ENCODE measurements around the gene GRIN2A.

Gene GRIN2A

GRCh38 chr16:10182222-10183053, at the start of gene GRIN2A:
Gene GRIN2A (minus strand): TSS chr16:10182428. CDS start chr16:10180411, 2,017 bp downstream.
- DNase-seq (ENCODE audit: low read depth in 2 of 2), result no peak

- no peak for DNase-seq (ENCODE audit: low read depth in 2 of 2)
These were observed 49.3 kb upstream of the GRIN2A start for GRCh38 chr16:10231563-10231962.

GRCh38 chr16:10228779-10229178, 46.6 kb upstream of the GRIN2A start:
- DNase-seq (ENCODE audit: low read depth in 2 of 2), result no peak

DNA sequence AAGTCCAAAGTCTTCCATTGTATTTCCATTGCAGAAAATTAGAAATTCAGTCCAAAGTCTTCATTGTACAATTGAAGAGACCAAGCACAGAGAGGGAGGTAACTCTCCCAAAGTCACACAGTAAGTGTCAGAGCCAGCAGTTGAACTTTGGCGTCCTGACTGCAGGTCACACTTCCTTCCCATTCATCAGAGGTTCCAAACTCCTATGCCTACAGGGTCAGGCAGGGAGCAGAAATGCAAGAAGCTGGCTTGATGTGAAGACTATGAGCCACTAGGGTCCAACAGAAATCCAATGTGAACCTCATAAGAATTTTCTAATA, 44.7 kb upstream of the GRIN2A start:
- DNase-seq (ENCODE audit: low read depth in 2 of 2), result no peak

DNA sequence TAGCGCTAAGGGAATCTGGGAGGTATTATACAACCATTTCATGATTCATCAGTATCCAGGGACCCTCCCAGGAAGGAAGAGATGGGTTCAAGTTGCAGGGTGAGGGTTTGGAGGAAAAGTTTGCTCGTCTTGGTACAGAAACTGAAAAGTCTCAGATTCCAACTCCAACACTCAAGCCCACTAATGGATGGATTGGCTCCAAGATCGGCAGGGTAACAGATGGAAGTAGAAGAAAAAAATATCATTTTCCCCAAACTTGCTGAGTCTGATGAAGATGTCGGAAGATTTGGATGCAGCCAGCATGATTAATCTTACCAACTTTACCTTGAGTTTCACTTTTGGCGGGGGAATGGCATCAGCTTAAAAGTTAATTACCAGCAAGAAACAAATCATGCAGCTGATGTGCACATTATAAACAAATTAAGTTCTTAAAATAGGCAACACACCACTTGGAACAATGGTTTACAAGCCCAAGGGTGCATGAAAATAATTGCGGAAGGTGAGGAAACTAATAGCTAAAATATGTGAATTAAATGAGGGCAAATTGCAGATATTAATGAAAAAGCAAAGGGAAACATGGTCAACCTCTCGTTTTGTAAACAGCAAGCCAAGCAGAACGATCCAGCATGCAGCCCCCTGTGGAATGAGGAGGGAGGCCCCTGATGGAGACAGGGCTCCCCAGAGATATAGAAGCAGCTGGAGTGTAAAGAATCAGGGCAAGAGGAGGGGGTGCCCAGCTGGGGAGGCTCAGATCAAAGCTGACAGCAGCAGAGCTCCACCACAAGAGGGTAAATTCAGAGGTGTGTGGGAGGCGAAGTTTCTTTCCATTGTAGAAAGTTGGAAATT, 44.1 kb upstream of the GRIN2A start:
- DNase-seq (ENCODE audit: low read depth in 2 of 2), result no peak

DNA sequence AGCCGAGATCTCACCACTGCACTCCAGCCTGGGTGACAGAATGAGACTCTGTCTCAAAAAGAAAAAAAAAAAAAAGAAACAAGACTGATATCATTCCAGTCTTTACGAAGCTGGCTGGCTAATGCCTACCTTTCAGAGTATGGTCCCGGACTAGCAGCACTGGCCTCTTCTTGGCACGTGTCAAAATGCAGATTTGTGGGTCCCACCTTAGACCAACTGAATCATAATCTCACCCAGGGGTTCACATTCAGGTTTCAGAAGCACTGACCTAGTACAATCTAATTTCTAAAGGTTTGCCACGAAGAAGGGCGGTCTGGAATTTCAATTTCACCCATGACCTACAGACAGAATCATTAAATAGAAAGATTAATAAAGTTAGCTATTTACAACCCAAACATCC, 43.4 kb upstream of the GRIN2A start:
- no peak for DNase-seq (ENCODE audit: low read depth in 2 of 2)

GRCh38 chr16:10224850-10225249, 42.6 kb upstream of the GRIN2A start:
- DNase-seq (ENCODE audit: low read depth in 2 of 2), result no peak

DNA sequence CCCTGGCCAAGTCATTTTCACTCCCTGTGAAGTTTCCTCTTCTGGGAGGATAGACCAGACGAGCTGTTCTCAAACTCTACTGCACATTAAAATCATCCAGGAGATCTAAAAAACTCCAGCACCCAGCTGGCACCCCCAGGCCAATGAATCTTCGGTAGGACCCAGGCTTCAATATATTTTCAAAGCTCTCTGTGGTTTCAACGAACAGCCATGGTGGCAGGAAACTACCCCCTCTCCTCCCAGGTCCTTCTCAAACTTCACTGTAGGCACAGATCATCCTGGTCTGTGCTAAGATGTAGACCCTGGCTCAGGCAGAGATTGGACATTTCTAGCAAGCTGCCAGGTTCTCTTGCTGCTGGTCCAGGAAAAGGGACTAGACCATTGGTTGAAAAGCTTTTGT, 38.7 kb upstream of the GRIN2A start:
- no peak for DNase-seq (ENCODE audit: low read depth in 2 of 2)

DNA sequence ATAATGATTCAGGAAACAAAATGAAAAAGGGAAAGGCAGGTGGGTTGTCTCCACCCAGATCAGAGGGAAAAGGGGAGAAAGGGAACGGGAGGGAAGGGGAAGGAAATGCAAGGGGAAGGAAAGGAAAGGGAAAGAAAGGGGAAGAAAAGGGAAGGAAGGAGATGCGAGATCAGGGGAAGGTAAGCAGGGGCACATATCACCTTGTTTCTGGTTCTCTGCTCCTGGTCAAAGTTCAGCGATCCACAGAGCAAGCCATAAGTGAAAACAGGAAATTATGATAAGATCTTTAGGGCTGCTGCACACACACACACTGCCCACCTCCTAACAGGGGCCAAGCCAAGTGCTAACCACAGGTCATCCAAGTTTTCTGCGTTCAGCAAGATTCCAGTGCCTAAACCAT, 37.5 kb upstream of the GRIN2A start:
- no peak for DNase-seq (ENCODE audit: low read depth in 2 of 2)

- DNase-seq (ENCODE audit: low read depth in 2 of 2), result no peak
These were observed 36.4 kb upstream of the GRIN2A start for GRCh38 chr16:10218490-10219206.

DNA sequence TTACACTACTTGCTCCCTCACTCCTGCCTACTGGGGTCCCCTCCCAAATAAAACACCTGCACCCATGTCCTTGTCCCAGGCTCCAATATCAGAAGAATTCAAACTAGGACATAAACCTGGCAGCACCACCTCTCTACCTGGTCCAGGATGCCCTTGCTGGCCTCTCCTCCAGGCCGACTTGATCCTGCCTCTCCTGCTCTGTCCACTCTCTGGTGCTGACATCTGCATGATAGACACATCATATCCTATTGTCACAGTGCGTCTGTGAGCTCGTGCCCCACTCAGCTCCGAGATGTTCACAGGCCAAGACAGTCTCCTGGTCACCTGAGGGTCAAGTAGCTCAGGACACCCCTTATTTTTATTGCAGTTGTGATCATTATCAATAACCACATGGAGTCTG, 31.5 kb upstream of the GRIN2A start:
- no peak for DNase-seq (ENCODE audit: low read depth in 2 of 2)

GRCh38 chr16:10210944-10211343, 28.7 kb upstream of the GRIN2A start:
- no peak for DNase-seq (ENCODE audit: low read depth in 2 of 2)

DNA sequence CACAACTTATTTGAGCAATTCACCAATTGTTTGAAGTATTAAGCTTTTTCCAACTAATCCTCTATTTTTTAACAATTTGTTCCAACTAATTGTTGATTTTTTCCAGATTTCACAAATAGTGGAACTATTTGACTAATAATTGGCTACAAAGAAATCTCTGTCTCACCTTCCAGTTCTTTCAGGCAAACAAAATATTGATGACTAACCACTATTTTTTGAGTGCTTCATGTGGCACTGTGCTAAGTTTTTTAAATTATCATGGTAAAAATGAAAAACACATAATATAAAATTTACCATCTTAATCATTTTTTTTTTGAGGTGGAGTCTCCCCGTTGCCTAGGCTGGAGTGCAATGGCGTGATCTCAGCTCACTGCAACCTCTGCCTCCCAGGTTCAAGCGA, 24.6 kb upstream of the GRIN2A start:
- DNase-seq (ENCODE audit: low read depth in 2 of 2), result no peak

DNA sequence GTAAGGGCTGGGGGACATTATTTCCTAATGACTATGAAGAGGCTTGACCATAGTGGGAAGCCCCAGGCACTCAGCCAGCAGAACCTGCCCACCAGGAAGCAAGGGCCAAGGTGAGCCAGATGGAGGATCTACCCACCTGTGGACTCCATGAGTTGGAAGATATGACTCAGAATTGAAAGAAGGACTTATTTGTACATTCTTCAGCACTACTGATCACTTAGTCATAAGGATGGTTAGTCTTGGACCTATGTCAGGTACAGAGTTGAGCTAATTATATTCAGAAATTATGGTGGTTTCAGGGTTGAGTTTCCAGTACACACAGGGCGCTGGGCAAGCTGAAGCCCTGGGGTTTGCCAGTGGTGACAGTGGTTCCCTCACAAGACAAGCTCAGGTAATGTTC, 24.0 kb upstream of the GRIN2A start:
- DNase-seq (ENCODE audit: low read depth in 2 of 2), result no peak

- DNase-seq (ENCODE audit: low read depth in 2 of 2), result no peak
These were observed 23.5 kb upstream of the GRIN2A start for GRCh38 chr16:10205688-10206087.

DNA sequence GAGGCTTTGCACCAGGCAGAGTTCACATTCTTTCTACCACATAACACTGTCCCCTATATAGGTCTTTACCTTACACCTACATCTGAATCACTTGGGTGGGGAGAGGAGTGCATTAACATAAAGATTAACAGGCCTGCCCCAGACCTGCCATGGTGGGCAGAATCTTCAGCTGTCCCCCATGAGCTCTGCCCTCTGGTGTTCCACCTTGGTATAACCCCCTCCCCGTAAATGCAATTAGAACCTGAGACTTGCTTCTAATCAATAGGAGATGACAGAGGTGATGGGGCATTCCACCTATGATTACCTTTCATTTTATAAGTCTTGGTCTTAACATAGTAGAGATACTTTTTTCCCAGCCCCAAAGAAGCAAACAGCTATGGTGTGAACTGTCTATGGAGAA, 20.4 kb upstream of the GRIN2A start:
- DNase-seq (ENCODE audit: low read depth in 2 of 2), result no peak

DNA sequence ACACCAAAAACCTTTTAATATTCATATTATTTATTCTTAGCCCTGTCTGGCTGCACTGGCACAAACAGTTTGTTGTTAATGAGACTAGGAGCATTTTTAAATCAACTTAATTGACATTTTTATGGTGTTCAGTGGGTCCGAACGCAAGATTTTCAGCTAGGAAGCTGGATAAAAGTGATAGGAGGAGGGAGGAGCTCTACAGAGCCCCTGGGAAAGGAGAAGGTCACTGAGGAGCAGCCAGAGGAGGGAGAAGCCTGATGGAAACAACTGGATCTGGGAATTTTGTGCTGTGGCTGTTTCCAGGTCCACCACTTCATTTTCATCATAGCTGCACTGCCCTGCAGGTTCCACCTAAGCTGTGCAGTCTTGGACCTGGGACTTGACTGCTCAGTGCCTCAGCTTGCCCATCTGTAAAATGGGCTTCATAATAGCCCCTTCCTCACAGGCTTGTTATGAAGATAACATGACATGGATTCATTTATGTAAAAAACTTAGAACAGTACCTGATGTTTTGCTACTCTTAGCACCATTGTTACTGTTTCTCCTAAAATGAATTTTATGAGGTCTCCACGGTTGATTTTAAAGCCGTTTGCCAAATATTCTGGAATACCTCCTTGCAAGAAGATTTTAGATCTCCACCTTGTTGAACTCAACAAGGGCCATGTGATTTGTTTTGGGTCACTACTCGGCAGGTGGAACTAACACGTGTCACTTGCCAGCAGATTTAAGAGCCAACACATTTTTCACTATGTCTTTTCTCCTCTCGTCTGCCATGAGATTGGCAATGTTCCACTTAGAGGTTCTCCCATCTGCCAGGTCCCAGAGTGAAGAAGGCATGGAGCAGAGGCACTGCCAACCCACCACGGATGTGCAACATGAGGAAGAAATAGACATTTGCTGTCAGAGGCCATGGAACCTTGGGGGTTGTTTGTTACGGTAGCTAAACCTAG, 18.7 kb upstream of the GRIN2A start:
- no peak for DNase-seq (ENCODE audit: low read depth in 2 of 2)

DNA sequence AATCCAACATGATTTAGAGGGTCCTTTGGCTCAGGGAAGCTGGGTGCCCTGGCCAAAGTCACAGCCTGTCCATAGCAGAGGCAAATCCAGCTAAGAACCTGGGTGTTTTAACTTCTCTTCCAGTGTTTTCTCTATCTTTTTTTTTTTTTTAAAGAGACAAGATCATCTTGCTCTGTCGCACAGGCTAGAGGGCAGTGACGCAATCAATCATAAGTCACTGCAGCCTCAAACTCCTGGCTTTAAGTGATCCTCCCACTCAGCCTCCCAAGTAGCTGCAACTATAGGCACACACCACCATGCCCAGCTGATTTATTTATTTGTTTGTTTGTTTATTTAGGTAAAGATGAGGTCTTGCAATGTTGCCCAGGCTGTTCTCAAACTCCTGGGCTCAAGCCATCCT, 14.8 kb upstream of the GRIN2A start:
- no peak for DNase-seq (ENCODE audit: low read depth in 2 of 2)

GRCh38 chr16:10191096-10191495, 8.9 kb upstream of the GRIN2A start:
- no peak for DNase-seq (ENCODE audit: low read depth in 2 of 2)

DNA sequence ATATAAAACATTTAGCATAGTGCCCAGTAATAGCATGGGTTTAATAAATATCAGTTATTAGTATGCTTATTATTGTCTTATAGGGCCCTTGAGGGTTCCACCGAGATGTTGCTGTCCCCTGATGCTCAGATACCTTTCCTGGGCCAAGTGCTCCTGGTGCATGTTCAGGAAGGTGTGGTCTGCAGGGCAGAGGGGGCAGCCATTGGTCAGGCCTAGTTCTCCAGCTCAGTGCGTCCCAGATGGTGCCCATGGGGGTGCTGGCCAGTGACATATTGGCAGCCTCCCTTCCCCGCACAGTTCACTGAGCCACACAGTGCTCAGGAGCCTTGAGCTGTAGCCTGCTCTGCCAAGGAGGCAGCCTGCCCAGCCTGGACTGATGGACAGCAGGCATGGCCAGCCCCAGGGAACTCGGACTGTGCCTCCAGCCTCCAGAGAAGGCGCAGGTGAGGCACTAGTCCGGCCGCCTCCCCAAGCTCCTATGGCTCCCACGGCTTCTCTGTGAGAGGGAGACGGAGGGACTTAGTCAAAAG, 7.7 kb upstream of the GRIN2A start:
- DNase-seq (ENCODE audit: low read depth in 2 of 2), result no peak

- DNase-seq (ENCODE audit: low read depth in 2 of 2), result no peak
These were observed 6.0 kb upstream of the GRIN2A start for GRCh38 chr16:10188236-10188635.

All from stimulated activated CD4-positive, alpha-beta T cell treated with anti-CD3 and anti-CD28 coated beads, Interleukin-12 subunit alpha, Interleukin-12 subunit beta, amount 100 ng/mL, for 24 hours (primary cell).